Hepatocyte (in vitro differentiated cells): ENCODE measurements around the gene VENTX.

Experiments
- CTCF ChIP-seq: fragments of 200-600 bp; sonication (generic); IDR thresholded peaks from 2 replicates; pipeline ENCODE4 v1.5.1; 2016; ENCODE audit warnings: antibody characterized with exemption, mild to moderate bottlenecking; ENCODE audit not compliant: poor library complexity
- EZH2 ChIP-seq: fragments of 200-600 bp; sonication (generic); IDR thresholded peaks from 2 replicates; pipeline ENCODE4 v1.6.1; 2016; ENCODE audit warnings: antibody characterized with exemption, mild to moderate bottlenecking, borderline replicate concordance

- TF ChIP-seq CTCF, result no peak
- peak; percentile 24 for TF ChIP-seq EZH2
Measured at GRCh38 chr10:133230387-133231195, 7.1 kb upstream of the VENTX start.
